Raji (cell line): ENCODE data around the gene PODXL.

Experiments used
- POLR2A ChIP-seq: IDR thresholded peaks from 2 replicates; pipeline ENCODE4 v1.6.1; 2011; ENCODE audit warnings: low read depth, low read length, control low read depth; ENCODE audit not compliant: insufficient read depth

The PODXL gene

GRCh38 chr7:131508754-131509486 lies 47.5 kb downstream of the PODXL start:
- TF ChIP-seq POLR2A = no peak

DNA sequence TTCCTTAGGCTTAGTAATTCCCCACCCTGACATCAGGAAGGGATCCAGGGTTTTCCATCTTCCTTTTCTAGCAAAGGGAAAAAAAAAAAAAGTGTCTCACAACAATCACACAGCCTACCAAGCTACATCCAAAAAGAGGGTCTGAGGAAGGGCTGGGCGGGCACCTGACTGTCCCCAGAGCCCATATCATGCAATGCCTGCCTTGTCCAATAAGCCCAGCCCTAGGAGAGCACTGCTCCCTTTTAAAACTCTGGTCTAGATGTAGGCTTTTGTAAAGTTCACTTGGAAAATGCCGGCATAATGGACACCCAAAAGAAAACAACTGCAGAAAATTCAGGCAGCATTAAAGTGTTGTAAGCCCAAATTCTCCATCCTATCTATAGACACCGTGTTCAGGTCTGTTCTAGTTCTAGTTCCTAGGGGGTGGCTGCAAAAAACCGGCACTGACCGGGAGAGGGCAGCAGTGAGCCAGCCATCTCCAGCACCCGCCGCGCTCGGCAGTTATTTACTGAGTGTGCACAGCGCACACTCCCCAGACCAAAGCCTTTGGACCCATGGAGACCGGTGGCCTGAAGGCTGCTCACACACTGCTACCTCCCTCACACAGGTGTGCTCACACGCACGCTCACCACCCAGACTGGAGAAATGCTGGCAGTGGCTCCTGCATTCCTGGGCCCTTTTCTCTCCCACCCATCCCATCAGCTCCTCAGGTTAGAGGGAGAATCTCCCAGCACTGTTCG lies 48.7 kb downstream of the PODXL start:
- no peak for TF ChIP-seq POLR2A

DNA sequence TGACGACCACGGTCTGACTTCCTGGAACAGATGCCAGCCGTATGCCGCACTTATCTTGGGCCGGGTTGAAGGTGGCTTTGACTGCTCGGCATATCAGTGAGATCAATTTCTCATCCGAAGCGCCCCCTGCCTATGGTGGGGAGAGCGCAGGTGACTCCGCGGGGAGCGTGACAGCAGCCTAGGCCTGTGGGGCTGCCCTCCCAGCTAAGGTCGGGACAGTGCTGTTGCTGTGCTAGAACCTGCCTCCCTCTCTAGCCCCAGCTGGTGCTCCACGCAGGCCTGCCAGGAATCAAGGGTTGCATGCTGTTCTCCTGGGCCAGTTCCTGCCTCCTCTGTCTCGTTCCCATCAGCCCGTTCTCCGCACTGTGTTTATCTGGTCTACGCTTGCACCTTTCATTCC lies 49.8 kb downstream of the PODXL start:
- no peak for TF ChIP-seq POLR2A

DNA sequence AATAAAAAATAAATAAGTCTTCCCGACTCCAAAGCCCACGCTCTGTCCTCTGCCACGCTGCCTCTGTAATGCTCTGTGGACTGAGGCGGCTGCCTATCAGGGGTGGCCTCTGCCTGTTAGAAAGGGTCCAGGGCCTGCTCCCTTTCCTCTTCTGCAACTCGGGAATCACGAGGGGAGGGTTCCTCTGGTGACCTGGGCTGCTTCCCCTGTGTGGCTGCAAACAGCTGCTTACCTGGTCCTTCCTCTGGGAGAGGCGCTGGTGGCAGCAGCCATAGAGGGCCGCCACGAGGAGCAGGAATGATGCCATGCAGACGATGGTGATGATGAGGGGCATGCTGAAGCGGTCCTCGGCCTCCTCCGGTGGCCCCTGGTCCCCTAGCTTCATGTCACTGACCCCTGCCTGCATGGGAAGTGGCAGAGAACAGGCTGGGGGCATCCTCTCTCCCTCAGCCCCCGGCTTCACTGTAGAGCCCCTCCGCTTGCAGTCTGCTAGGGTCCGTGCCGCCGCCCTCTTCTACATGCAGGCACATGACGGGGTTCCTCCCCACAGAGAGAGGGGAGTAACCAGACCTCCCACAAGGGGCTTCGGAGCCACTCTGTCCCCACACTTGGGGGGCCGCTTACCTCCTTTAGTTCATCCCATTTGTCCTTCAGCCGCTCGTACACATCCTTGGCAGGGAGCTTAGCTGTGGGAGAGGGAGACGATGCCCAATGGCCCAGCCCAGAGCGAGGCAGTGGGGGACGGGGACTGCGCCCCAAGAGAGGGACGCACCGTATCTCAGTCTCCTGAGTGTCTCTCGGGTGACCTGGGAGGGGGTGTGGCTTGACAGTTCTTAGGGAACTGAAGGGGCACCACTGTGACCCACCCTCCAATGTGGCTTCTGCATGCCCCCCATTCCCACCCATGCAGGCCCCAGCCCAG lies 50.5 kb downstream of the PODXL start:
- no peak for TF ChIP-seq POLR2A

GRCh38 chr7:131504157-131504899 lies 52.1 kb downstream of the PODXL start:
- TF ChIP-seq POLR2A = no peak

DNA sequence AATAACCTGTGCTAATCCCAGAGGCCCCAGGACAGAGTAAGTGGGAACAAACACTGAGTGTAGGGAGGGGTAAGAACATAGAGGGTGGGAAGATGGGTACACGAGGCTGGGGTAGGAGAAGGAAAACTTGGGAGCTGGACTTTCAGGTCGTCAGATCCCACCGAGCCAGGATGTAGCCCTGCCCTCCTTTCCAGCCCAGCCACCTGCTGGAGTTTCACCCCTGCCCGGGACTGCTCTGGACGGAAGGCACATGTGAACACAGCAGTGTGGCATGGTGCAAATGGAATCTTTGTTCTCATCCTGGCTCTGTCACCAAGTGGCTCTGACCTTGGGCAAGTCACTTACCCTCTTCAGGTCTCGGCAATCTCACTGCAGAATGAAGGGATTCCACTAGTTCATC lies 52.8 kb downstream of the PODXL start:
- TF ChIP-seq POLR2A = no peak

GRCh38 chr7:131502810-131503508 lies 53.5 kb downstream of the PODXL start:
- no peak for TF ChIP-seq POLR2A

GRCh38 chr7:131501930-131502685 lies 54.3 kb downstream of the PODXL start:
- no peak for TF ChIP-seq POLR2A

DNA sequence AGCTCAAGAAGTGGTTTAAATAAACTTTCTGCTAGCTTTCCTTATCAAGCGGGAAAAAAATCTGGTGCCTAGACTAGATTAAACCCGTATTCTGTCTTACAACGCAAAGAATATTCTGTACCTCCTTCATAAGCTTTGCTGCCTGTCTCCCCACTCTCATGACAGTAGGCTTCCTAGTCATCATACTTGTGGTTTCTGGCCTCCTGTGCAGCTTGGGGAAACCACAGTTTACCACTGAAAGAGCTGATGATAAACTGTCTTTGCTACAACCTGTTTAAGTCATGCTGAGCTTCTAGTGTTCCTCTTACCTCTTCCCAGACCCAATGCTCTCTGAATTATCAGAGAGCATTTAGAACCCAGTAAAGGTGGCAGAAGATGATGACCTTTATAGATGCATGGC lies 55.0 kb downstream of the PODXL start:
- TF ChIP-seq POLR2A = no peak

DNA sequence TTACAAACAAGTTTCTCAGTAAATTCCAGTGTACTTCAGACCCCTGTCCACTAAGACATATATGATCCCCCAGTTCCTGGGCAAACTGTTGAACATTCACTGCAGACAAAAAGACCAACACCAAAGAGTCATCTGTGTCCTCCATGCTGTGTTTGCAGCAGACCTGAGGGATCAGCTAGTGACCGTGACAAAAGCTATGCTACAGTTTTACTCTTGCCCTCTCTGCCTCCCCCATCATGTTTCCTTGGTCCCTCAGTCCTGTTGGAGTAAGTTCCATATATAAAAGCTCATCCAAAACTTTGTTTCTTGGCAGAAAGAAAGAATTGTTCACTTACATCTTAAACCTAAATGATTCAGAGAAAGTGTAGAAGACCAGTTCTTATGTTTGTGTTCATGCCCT lies 56.1 kb downstream of the PODXL start:
- TF ChIP-seq POLR2A = no peak

DNA sequence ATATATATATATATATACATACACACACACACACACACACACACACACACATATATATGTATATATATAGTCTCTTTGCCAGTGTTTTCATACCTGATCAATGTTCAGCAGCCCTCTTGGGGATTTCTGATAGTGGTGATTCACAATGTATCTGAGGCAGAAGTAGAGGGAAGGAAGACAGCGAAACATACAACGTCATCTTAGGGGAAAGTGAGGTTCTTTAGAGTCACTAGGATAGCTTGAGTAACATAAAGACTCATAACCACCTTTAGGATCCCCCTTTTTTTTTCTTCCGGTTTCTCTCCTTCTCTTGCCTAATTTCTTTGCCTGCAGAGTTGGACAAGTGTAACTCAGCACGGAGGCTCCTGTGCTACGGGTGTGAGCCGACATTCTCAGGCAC lies 56.6 kb downstream of the PODXL start:
- TF ChIP-seq POLR2A = no peak

DNA sequence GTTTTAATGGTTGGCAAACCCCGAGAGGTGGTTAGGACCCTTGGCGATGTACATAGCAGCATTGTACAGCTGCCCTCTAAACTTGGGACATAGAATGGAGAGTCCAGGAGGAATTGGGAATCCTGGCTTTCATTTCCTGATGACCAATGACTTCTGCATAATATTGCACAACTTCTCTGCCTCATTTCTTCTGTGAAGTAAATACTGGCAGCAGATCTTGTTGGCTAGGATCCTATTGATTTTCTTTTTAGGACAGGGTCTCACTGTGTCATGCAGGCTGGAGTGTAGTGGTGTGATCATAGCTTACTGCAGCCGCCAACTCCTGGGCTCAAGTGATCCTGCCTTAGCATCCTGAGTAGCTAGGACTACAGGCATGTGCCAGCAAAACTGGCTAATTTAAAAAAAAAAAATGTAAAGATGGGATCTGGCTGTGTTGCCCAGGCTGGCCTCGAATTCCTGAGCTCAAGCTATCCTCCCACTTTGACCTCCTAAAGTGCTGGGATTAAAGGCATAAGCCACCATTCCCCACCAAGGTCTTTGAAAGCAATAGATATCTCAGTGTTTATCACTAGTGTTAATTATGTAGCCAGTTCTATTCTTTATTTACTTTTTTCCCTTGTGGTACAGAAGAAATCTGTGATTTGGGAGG lies 58.1 kb downstream of the PODXL start:
- TF ChIP-seq POLR2A = no peak

GRCh38 chr7:131497454-131497853 lies 59.0 kb downstream of the PODXL start:
- no peak for TF ChIP-seq POLR2A

GRCh38 chr7:131495669-131496498 lies 60.5 kb downstream of the PODXL start:
- no peak for TF ChIP-seq POLR2A
